GM21526 (cell line): ENCODE results near the gene PXMP4.
A peak's percentile ranks its signal among the peaks of the same experiment; 100 is the strongest.
"Not testable (repeated sequence)": the region's sequence is repeated elsewhere in the genome, so short reads cannot be mapped to it uniquely, and the experiment has no call there.

Experiments used
- ATAC-seq: cut with Tn5 transposase; IDR thresholded peaks from one replicate; pipeline ENCODE4 v1.9.1; 2021; ENCODE audit warnings: moderate library complexity; ENCODE audit not compliant: unreplicated experiment, low FRiP score

Gene PXMP4, protein sequence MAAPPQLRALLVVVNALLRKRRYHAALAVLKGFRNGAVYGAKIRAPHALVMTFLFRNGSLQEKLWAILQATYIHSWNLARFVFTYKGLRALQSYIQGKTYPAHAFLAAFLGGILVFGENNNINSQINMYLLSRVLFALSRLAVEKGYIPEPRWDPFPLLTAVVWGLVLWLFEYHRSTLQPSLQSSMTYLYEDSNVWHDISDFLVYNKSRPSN

DNA sequence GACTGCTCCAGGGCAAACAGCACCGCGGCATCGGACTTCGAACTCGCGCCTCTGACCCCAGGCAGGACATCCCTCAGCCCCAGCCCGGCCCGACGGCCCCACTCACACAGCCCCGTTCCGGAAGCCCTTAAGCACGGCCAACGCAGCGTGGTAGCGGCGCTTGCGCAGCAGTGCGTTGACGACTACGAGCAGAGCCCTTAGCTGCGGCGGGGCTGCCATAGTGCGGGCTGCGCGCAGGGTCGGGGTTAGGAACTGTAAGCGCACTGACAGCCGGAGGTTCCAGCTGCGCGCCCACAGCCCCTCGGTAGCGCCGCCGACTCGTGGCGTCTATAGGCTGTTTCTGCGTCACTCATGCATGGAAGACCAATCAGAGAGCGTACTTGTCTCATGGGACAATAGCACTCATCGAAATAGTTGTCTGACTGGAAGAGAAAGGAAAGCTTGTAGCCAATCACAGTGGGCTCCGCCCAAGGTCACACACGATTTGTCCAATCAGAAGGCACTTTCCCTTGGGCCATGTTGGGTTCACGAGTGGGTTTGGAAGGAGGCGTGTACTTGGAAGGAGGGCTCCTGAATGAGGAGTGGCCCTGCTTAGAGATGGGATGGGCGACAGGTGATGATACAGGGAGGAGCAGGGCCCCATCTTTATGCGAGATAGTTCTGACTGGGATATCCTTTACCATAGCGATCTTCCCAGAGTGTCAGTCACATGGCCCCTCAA is at the start of gene PXMP4:
PXMP4 (minus strand) TSS at position 322 of the 721 bp plus-strand sequence; CDS start at position 219, 103 bp downstream.
- ATAC-seq, result peak; percentile 93

DNA sequence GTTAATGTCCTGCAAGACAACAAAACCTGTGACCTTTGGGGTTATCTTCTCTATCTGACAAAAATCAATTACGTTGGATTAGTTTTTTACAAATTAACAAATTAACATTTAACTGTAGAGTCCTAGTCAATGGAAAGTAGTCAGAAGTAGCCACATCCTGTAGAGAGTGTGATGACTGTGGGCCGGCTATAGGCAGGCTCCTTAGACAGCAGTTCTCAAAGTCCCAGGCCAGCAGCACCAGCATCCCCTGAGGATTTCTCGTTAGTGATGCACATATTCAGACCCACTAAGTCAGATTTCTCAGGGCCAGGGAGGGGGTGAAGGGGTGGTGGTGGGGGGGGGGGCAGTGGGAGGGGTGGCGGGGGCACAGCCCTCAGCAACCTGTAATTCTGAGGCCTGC is 48.9 kb upstream of the PXMP4 start:
- no peak for ATAC-seq

DNA sequence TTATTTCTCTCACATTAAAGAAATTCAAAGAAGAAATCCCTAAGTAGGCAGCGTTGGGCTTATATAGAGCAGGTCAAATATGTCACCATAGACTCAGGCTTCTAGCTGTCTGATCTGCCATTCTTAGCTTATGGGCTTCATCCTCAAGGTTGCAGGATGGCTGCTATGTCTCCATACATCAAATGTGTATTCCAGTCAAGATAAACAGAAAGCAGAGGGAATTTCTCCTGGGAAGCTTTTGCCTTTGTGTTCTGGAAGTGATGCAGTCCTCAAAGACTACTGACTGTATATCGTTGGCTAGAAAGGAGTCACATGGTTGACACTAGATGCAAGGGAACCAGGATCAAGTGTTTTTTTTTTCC is 47.6 kb upstream of the PXMP4 start:
- ATAC-seq, result no peak

DNA sequence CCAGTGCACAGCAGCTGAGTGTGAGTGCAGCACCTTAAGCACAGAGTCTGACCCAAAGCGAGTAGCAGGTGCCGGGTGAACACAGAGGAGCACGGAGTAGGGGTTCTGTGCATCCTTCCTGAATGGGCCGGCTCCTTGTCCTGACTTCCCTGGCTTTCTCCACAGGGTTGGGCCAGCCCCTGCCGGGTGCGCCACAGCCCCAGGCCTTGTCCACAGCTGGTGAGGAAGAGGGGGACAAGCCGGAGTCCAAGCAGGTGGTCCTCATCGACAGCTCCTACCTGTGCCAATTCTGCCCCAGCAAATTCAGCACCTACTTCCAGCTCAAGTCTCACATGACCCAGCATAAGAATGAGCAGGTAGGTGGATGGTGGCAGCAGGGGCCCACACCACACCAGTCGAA is 46.6 kb upstream of the PXMP4 start:
- ATAC-seq, result no peak

DNA sequence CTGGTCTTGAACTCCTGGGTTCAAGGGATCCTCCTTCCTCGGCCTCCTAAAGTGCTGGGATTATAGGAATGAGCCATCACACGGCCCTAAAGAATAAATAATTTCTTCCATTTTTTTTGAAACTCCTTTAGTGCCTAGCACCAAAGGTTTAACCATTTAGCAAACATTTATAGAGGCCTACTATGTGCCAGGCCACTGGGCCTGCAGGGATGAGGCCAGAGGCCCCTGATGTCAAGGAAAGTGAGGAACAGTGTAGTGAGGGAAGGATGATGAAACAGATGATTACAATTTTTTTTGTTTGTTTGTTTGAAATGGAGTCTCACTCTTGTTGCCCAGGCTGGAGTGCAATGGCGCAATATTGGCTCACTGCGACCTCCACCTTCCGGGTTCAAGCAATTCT is 45.5 kb upstream of the PXMP4 start:
- ATAC-seq, result no peak

DNA sequence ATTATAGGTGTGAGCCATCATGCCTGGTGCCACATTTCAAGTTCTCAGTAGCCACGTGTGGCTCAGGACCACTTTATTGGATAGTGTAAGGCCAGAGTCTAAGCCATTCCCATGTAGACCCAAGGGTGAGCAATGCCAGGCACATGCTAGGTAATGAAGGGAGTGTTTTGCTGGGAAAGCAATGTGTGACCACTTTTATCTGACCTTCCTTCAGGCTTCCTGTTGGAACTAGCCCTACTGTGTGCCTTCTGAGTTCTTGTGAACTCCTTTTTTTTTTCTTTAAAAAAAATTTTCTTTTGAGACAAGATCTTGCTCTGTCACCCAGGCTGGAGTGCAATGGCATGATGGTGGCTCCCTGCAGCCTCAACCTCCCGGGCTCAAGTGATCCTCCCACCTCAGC is 45.0 kb upstream of the PXMP4 start:
- ATAC-seq, result no peak

DNA sequence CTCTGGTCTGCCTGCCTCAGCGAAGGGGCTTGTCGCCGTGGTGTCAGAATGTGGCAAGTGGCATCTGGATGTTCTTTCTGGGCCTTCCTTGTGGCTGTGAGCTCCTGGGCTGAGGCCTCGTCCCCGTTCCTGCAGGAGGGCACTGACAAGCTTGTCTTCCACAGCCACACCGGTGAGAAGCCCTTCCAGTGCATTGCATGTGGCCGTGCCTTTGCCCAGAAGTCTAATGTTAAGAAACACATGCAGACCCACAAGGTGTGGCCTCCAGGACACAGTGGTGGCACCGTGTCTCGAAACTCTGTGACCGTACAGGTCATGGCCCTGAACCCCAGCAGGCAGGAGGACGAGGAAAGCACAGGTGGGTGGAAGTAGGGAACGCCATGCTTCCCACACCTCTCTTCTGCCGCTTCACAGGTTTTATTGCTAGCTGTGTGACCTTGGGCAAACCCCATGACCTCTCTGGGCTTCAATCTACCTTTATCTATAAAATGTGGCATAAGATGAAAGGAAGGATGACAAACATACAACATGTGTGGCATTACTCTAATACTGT is 41.7 kb upstream of the PXMP4 start:
- no peak for ATAC-seq

DNA sequence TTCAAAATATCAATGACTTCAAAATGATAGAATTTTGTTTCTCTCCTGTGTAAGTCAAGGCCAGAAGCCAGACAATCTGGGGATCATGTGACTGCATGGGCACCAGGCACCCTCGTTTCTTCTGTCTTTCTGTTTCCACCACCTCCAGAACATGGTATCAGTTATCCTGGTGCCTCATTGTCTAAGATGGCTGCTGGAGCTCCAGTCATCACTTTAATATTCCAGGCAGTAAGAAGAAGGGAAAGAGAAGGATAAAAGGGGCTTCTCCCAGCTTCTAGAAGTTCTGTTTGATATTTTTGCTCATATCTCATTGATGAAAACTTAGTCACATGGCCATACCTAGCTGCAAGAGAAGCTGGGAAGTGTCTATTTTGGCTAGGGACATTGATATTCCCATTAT is 37.3 kb upstream of the PXMP4 start:
- ATAC-seq, result no peak

DNA sequence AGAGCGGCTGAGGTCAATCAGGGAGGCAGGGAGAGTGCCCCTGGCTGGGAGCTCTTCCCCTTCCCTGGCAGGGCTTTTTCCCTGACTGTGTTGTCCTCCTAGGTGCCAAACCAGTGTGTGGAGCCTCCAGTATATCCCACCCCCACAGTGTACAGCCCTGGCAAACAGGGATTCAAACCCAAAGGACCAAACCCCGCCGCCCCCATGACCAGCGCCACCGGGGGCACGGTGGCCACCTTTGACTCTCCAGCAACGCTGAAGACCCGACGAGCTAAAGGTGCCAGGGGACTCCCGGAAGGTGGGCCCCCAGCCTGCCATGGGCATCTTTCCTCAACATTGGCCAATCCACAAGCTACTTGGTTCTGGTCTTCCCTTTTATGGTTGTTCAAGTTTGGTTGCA is 36.9 kb upstream of the PXMP4 start:
- ATAC-seq, result no peak

DNA sequence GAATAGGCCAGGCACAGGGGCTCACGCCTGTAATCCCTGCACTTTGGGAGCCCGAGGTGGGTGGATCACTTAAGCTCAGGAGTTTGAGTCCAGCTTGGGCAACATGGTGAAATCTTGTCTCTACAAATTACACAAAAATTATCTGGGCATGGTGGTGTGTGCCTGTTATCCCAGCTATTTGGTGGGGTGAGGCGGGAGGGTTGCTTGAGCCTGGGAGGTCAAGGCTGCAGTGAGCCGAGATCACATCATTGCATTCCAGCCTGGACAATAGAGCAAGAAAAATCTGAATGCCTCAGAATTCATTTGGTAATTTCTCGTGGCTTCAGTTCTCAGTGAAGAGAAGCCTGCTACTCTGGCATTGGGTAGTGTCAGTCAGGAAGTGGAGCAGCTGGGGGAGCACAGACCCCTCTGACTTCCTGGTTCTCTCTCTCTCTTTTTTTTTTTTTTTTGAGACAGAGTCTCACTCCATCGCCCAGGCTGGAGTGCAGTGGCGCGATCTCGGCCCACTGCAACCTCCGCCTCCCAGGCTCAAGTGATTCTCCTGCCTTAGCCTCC is 35.9 kb upstream of the PXMP4 start:
- ATAC-seq, result not testable (repeated sequence)

DNA sequence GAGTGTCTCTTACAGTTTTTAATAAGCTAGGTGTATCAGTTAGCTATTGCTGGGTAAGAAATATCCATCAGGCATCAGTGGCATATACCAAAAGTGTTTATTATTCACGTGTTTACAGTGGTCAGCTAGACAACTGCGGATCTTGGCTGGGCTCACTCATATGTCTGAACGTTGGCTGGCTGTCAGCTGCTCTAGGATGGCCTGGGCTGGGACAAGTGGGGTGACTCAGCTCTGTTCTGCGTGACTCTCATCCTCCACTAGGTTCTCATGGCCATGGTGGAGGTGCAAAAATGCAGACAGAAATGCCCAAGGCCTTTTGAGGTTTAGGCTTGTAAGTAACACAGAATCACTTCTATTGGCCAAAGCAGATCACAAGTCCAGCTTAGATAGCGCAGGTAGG is 33.7 kb upstream of the PXMP4 start:
- no peak for ATAC-seq

DNA sequence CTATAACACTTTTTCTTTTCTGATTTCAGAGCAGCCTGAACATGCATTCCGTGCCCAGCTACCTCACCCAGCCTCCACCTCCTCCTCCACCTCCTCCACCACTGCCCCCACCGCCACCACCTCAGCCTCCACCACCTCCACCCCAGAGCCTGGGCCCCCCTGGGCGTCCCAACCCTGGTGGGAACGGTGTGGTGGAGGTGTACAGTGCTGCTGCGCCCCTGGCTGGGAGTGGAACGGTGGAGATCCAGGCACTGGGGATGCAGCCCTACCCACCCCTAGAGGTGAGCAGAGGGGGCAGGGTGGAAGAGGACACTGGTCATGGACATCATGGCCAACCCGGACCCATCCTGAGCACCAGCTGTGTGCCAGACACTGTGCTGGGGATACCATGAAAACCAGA is 33.0 kb upstream of the PXMP4 start:
- no peak for ATAC-seq

DNA sequence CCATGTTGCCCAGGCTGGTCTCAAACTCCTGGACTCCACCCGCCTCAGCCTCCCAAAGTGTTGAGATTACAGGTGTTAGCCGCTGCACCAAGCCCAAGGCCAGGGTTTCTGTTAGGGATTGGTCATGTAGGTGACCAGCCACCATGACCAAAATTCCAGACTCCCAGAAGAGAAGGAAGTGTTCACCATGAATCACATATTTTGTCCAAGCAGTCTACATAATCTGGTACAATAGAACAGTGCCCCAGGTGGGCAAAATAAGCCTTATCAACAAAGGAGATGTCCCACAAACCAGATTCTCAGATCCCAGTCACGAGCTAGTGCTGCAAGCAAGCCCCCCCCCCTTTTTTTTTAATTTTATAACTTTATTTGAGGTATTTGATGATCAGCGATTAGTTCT is 31.7 kb upstream of the PXMP4 start:
- no peak for ATAC-seq

DNA sequence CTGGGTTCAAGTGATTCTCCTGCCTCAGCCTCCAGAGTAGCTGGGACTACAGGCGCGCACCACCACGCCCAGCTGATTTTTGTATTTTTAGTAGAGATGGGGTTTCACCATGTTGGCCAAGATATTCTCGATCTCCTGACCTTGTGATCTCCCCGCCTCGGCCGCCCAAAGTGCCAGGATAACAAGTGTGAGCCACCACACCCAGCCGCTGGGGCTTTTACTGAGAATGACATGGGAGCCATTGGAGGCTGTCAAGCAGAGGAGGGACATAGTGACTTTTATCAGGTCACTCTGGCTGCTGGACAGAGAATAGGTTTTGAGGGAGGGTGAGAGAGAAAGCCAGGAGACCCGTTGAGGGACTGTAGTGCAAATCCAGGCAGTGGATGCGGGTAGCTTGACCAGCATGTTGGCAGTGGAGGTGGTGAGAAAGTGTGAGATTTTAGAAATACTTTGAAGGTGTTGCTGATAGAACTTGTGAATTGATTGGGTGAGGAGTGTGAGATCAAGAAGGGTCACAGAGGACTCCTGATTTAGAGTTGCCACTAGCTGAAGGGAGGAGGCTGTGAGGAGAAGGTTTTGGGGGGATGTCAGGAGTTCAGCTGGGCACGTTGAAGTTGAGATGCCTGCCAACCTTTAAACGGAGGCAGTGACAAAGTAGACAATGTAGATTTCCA is 26.4 kb upstream of the PXMP4 start:
- no peak for ATAC-seq

DNA sequence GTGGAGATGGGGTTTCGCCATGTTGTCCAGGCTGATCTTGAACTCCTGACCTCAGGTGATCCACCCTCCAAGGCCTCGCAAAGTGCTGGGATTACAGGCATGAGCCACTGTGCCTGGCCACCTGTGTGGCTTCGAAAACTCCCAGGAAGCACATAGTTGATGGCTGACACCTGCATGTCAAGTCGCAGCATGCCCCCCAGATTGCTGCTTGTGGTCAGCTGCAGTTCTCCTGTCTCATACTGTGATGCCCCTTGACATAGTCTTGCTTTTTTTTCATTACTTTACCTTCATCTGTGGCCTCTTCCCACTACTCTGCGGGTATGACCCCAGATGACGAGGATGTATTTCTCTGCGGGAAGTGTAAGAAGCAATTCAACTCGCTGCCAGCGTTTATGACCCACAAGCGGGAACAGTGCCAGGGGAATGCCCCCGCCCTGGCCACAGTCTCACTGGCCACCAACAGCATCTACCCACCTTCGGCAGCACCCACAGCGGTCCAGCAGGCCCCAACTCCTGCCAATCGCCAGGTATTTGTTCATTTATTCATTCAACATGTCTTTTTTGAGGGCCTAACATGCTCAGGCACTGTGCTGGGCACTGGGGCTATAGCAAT is 24.8 kb upstream of the PXMP4 start:
- ATAC-seq, result no peak

DNA sequence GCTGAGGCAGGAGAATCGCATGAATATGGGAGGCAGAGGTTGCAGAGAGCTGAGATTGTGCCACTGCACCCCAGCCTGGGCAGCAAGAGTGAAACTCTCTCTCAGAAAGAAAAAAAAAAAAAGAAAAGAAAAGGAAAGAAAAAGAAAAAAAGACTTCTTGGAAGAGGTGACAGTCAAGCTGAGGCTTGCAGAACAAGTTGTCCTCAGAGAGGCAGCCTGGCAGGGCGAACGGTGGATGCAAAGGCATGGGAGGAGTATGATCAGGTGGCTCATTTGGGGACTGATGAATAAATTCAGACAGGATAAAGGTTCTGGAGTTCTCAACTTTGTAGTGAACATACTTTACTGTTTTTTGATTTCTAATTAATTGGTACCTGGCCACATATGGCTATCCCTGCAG is 24.1 kb upstream of the PXMP4 start:
- ATAC-seq, result no peak

DNA sequence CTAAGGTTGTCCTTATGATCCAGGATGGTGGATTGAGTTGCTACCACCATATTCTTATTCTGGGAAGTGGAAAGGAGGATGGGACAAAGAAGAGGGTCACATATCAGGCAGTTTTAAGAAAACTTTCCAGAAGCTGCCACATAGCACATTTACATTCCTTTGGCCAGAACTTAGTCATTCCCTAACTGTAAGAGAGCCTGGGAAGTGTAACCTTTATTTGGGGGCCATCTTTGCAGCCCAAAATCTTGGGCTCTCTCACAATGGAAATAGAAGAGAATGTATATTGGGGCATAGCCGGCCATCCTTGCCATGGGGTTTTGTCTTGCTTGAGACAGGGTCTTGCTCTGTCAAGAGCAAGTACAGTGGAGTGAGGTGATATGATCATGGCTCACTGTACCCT is 20.1 kb upstream of the PXMP4 start:
- no peak for ATAC-seq

DNA sequence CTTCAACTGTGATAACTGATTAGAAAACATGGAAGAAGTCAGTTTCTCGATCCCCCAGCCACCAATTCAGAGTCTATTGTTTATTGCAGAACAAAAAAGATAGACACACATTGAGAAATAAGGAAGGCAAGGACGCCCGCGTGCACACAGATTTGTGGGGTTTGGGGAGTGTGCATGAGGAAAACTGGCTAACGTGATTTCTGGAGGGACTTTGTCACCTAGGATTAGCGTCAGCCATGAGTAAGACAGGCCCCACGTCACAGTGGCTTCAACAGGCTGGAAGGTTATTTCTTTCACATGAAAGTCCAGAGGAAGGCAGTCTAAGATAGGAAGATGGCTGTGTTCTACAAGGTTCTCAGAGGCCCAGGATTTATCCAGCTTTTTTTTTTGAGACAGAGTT is 19.4 kb upstream of the PXMP4 start:
- ATAC-seq, result no peak

DNA sequence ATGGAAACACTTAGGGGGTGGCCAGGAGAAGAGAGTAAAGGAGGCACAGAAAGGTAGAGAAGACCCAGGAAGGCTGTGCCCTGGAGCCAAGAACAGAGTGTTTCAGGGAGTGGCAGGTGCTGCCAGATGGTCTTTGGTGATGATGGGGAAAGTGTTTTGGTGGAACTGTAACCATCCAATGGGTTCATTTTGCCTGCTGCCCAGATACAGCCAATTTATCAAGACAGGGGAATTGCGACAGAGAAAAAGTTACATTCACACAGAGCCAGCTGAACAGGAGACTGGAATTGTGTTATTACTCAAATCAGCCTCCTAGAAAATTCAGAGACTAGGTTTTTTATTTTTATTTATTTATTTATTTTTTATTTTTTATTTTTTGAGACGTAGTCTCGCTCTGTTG is 16.9 kb upstream of the PXMP4 start:
- ATAC-seq, result no peak

DNA sequence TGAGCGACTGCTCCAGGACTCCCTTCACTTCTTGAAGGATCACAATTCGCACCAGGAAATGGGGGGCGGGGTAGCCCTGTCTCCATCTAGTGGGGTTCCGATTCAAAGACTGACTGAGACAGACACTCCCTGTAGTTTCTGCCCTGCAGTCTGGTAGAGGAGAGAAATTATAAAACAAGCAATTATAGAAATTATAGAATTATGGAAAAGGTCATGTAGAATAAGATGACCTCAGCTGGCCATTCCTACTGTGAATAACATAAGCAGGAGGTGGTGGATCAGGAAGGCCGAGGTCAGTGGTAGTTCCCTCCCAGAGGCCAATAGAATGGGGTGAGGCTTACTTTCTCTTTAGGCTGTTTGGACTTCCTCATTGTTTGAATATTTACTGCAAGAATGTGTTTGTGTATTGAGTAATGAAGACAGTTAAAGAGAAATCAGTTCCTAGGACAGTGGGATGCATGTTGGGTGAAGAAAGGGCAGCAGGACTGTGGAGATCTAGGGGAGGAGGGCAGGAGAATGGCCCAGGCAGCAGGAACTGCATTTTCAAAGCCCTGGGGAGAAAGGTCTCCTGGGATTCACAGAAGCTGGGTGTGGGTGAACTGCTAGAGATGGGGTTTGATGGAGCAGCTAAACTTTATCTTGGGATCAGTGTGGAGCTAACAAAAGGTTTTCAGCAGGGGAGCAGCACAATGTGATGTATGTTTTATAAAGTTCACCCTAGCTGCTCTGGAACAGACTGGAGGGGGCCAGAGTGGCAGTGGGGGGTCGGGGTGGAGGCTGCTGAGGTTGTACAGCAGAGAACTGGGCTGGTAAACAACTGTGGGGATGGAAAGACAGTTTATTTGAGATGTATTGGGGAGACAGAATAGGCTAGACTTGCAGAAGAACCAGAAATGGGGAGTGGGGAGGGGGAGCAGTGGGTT is 13.8 kb upstream of the PXMP4 start:
- no peak for ATAC-seq
